Heart left ventricle (tissue), 13 donors: ENCODE measurements around the gene TMEM82.
"Not testable (repeated sequence)": the region's sequence is repeated elsewhere in the genome, so short reads cannot be mapped to it uniquely, and the experiment has no call there.

Source experiments
- CTCF ChIP-seq, 12 donors: fragments of 200-600 bp; sonication (generic) in 4 of 12; IDR thresholded peaks; one replicate each; pipeline versions ENCODE4 v1.5.0 to v1.8.0; 2018 to 2022; ENCODE audit warnings: antibody characterized with exemption in 12 of 12, mild to moderate bottlenecking in 5 of 12
- POLR2A ChIP-seq, 2 donors: fragments of 450-650 bp; IDR thresholded peaks; one replicate each; pipeline ENCODE4 v1.6.1; 2017; ENCODE audit warnings: antibody characterized with exemption in 2 of 2, mild to moderate bottlenecking in 2 of 2, moderate library complexity in 2 of 2
- donor health status: ischemic (EF 13 %, LVEDD 7.1; RV severe dilation, severe dysfunction).
- donor health status: DM: no; HTN: yes; CAD: no.
- donor health status: DM: no; HTN: no; CAD: no.
- donor health status: ischemic (EF 25% LVEDD 6.9; RV normal size, moderate dysfunction).
- donor health status: ischemic (EF 25% LVEDD 5.7; RV mildly dilated, moderate dysfunction).
- donor health status: ischemic (EF 35%, LVEDD 5.7; RV mildly dilated, moderate dysfunction).
- donor health status: nonischemic (EF 11% LVEDD 7.7; RV severe dilation, severe dysfunction).
- donor health status: DM: yes; HTN: yes; CAD: no.
- donor health status: PGD.
- donor health status: ischemic (EF 29% LVEDD 5.4; RV normal size, mild dysfunction).
- donor health status: nonischemic (EF 23%, LVEDD 6.1; RV moderate dilation, normal function).

GRCh38 chr1:15699321-15699720, 43.0 kb upstream of the TMEM82 start:
- TF ChIP-seq CTCF, POLR2A (IDR thresholded peaks at IDR 0.05): not testable (repeated sequence)
